HuH-7.5 (cell line): ENCODE results near the gene MSL3B.
A peak's percentile ranks its signal among the peaks of the same experiment; 100 is the strongest.

Experiments
- DNase-seq: peaks from one replicate; pipeline ENCODE4 v3.0.0; 2011; ENCODE audit warnings: low spot score

MSL3B gene

GRCh38 chr2:233832869-233833311, 35.3 kb downstream of the MSL3B start:
- peak; percentile 72 for DNase-seq

GRCh38 chr2:233832414-233832813, 35.8 kb downstream of the MSL3B start:
- no peak for DNase-seq

GRCh38 chr2:233831861-233832260, 36.3 kb downstream of the MSL3B start:
- no peak for DNase-seq

- no peak for DNase-seq
These were observed 37.0 kb downstream of the MSL3B start for GRCh38 chr2:233831011-233831721.

- DNase-seq = no peak
These were observed 37.9 kb downstream of the MSL3B start for GRCh38 chr2:233830111-233830802.

GRCh38 chr2:233829193-233830110, 38.7 kb downstream of the MSL3B start:
- no peak for DNase-seq

GRCh38 chr2:233828546-233829192, 39.5 kb downstream of the MSL3B start:
- DNase-seq = no peak

- no peak for DNase-seq
These were observed 43.8 kb downstream of the MSL3B start for GRCh38 chr2:233824373-233824772.

GRCh38 chr2:233823731-233824121, 44.5 kb downstream of the MSL3B start:
- DNase-seq = no peak

GRCh38 chr2:233822781-233823730, 45.1 kb downstream of the MSL3B start:
- peak; percentile 27 for DNase-seq

- no peak for DNase-seq
These were observed 46.0 kb downstream of the MSL3B start for GRCh38 chr2:233822101-233822771.

GRCh38 chr2:233821709-233822100, 46.5 kb downstream of the MSL3B start:
- no peak for DNase-seq

GRCh38 chr2:233821196-233821595, 47.0 kb downstream of the MSL3B start:
- no peak for DNase-seq

GRCh38 chr2:233820774-233821105, 47.4 kb downstream of the MSL3B start:
- no peak for DNase-seq

GRCh38 chr2:233819884-233820773, 48.1 kb downstream of the MSL3B start:
- DNase-seq = no peak

GRCh38 chr2:233818639-233819621, 49.3 kb downstream of the MSL3B start:
- no peak for DNase-seq

- DNase-seq = peak; percentile 29
These were observed 50.1 kb downstream of the MSL3B start for GRCh38 chr2:233817995-233818638.
